GM19455 (cell line): ENCODE data around the gene PTMS.
A peak's percentile ranks its signal among the peaks of the same experiment; 100 is the strongest.

Experiments used
- ATAC-seq: cut with Tn5 transposase; IDR thresholded peaks from one replicate; pipeline ENCODE4 v1.9.1; 2021; ENCODE audit not compliant: unreplicated experiment

The PTMS gene

DNA sequence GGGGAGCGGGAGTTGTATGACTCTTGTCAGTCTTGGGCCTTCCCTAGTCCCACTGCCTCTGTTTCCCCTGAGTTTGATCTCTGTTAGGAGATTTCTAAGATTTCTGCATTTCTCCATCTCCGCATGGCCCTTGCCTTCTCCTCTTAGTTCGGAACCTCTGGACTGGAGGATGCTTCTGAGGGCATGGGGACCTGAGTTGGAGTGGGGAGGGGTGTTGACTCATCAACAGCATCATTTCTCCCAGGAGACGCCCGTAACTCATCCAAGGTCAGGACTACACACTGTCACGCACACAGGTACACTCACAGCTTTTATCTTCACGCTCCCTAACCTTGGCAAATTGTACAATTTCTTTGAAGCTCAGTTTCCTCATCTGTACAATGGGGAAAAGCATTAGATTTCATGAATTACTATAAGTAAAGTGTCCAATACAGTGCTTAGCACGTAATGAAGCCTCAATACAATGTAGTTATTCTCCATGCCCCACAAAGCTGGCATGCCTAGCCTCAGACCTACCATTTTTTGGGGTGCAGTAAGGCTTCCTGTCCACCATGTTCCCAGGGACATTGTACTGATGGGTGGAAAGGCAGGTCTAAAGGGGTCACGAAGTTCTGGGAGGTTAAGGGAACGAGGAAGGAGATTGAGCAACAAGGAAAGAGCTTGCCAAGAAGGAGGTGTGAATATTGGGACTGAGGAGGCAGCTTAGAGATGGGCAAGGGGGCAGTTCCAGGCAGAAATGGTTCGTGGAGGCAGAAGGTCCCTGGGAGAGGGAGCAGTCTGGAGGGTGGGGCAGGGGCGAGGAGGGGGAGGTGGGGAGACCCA lies 5.6 kb downstream of the PTMS start:
- no peak for ATAC-seq

DNA sequence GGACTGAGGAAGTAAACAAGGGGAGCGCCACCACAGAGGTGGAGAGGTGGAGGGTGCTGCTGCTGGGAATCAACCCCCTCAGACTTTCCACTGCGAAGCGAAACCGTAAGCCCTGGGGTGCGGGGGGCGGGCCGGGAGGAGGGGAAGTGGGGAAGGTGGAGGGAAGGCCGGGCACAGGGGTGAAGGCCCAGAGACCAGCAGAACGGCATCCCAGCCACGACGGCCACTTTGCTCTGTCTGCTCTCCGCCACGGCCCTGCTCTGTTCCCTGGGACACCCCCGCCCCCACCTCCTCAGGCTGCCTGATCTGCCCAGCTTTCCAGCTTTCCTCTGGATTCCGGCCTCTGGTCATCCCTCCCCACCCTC lies 6.2 kb downstream of the PTMS start, which contains the start of gene LAG3:
LAG3 (plus strand) TSS at position 190 of the 365 bp plus-strand sequence. CDS start 333 bp downstream, outside the sequence.
- ATAC-seq = no peak

DNA sequence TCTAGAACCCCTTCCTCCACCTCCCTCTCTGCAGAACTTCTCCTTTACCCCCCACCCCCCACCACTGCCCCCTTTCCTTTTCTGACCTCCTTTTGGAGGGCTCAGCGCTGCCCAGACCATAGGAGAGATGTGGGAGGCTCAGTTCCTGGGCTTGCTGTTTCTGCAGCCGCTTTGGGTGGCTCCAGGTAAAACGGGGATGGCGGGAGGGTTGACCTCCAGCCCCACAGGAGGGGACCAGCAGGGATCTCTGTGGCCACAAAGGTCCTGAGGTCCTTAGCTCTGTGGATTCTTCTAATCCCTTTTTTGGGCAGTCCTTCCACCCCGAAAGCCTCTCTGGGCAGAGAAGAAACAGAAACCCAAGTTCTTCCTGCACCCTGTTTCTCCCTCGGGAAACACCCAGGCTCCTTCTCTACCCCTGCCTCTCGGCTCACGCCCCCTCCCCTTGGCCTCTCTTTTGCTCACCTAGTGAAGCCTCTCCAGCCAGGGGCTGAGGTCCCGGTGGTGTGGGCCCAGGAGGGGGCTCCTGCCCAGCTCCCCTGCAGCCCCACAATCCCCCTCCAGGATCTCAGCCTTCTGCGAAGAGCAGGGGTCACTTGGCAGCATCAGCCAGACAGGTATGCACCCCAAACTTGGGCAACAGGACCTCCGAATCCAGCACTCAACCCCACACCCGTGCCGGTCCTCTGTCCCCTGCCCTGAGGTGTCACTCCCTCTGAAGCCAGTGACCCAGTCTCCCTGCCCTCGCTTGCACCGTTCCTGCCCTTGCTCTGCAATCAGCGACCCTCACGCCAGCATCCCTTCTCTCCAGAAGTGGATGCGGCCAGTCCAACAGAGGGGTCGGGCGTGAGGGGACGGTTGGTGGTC lies 6.8 kb downstream of the PTMS start:
- no peak for ATAC-seq

DNA sequence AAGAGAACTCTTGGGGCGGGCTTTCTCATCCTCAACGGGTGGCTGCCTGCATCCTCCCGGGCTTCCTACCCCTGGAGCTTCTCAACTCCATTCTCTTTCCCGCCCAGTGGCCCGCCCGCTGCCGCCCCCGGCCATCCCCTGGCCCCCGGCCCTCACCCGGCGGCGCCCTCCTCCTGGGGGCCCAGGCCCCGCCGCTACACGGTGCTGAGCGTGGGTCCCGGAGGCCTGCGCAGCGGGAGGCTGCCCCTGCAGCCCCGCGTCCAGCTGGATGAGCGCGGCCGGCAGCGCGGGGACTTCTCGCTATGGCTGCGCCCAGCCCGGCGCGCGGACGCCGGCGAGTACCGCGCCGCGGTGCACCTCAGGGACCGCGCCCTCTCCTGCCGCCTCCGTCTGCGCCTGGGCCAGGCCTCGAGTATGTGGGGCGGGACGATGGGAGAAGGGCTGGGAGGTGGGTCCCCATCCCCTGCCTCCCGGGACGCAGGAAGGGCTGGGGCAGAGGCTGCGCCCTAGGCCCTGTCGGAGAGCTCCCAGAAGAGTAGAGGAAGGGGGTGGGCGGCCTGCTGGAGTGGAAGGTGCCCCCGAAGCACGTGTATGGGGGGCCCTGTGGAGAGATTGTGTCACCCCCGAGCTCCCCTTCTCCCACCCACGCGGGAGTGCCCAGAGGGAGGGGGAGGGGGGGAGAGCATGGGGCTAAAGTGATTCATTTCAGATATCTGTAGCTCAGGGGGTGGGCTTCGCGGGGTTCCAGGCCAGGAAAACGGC lies 7.6 kb downstream of the PTMS start:
- ATAC-seq = no peak

DNA sequence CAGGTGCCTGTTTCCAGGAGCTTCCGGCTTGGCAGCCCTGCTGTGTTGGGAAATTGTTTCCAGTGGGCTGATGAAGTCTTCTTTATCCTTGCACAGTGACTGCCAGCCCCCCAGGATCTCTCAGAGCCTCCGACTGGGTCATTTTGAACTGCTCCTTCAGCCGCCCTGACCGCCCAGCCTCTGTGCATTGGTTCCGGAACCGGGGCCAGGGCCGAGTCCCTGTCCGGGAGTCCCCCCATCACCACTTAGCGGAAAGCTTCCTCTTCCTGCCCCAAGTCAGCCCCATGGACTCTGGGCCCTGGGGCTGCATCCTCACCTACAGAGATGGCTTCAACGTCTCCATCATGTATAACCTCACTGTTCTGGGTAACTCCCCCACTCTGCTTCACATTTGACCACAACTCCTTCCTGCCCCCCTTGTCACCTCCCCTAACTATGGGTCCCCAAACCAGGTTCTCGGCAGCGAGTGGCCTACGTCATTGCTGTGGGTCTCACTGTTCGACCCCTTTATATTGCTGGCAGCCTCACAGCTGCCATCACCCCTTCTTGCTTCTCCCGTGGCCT lies 8.4 kb downstream of the PTMS start:
- ATAC-seq = no peak

DNA sequence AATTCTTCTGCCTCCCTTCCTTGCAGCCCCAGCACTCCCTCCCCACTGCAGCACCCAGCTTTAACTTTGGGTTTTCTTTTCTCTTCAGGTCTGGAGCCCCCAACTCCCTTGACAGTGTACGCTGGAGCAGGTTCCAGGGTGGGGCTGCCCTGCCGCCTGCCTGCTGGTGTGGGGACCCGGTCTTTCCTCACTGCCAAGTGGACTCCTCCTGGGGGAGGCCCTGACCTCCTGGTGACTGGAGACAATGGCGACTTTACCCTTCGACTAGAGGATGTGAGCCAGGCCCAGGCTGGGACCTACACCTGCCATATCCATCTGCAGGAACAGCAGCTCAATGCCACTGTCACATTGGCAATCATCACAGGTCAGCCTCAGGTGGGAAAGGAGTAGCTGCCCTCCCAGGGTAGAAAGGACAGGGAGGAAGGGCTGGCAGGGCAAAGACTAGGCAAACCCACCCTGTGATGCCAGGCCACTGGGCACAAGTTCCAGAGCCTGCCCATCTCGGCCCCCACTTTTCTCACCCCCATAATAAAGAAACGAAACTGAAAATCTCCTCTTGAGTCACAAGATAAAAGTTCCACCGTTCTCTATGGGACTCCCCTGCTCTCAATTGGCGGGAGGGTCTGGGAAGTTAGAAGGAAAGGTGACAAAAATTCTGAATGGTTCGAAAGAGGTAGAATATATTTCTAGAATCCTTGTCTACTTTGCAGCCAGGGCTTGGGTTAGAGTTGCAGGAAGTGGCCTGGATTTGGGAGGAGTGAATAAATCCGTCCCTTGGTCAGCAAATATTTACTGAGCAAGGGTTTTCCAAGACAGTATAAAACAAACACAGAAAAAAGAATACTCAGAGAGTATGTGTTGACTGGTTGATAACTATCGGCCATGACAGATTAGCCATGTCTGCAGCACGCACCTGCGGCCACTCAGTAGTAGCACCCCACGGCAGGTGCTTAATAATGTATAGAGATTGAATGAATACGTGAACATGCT lies 9.3 kb downstream of the PTMS start:
- no peak for ATAC-seq

DNA sequence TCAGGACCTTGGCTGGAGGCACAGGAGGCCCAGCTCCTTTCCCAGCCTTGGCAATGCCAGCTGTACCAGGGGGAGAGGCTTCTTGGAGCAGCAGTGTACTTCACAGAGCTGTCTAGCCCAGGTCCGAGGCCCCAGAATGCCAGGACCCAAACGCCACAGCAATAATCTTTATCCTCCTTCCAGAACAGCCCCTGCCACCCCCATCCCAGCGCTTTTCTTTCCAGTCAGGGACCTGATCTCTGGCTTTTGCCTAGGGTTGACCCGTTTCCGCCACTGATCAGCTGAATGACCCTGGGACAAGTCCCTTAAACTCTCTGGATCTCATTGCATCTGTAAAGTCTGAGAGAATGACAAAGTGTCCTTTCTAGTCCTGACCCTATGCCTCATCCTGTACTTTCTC lies 11.2 kb downstream of the PTMS start:
- ATAC-seq = no peak

DNA sequence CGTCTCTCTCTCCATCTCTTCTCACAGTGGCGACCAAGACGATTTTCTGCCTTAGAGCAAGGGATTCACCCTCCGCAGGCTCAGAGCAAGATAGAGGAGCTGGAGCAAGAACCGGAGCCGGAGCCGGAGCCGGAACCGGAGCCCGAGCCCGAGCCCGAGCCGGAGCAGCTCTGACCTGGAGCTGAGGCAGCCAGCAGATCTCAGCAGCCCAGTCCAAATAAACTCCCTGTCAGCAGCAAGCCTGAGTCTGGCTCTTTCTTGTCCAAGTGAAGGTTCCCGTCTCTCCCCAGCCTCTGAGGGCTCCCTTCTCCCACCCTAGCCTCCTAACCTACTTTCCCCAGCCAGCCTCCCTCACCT lies 12.0 kb downstream of the PTMS start:
- no peak for ATAC-seq

DNA sequence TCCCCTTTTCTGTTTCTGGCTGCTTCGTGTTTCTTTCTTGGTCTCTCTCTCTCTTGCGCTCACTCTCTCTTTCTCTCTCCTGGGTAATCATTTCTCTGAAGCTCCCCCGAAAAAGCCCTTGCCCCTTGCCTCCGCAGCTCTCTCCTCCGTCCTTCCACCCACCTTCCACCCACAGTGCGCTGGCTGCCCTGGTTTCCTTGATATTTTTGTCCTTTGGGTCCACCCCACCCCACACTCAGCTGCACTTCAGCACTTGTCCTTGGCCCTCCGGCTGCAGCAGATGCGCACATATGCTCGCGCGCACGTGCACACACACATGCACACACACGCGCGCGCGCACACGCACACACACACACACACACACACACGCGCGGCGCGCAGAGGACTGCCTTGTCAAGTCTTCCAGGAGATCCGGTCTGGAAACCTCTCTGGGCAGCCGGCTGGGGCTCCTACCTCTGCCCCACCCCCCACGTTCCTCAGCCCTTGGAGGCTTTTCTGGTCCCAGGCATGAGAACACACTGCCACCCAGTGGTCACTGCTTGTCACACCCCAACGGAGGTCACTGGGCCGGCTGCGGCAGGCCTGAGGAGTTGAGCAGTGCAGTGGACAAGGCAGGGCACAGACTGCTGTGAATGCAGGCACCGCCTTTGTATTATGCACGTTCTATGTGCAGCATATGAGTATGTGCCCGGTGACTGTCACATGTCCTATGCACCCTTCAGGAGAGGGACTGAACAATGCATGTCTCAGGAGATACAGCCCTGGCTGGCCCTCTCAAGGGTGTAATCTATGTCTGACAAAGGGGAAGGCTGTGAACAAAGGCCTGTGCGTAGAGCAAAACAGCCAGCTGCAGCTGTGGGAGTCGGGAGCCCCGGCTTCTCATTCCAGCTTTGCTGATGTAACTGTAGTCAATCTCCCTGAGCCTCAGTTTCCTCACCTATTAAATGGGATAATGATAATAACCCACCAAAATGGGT lies 12.7 kb downstream of the PTMS start:
- ATAC-seq = peak; percentile 82

DNA sequence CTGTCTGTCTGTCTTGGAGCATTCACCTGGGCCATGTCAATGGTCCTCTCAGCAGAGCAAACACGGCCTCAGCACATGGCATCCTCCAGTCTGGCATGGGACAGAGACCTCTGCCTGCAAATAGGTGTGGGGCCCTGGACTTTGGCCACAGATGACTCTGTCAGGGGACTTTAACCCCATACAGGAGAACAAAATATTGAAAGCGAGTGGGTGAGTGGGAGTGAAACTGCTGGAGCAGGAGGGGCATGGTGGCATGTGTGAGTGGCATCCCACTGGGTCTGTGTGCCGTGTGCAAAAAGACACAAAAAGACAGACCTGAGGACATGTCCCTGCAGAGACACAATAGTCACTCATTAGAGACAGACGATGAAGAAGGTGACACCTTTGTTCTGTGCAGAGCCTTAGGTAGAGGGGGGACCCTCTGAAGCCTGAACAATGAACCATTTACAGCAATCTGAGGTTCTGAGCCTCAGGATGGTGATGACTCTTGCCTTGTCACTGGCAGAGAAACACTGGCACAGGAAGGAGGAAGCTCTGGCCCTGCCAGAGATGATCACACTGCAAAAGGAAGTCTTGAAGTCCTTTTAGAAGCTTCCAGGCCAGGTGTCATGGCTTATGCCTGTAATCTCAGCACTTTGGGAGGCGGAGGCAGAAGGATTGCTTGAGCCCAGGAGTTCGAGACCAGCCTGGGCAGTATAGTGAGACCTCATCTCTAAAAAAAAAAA lies 13.7 kb downstream of the PTMS start:
- ATAC-seq = no peak

DNA sequence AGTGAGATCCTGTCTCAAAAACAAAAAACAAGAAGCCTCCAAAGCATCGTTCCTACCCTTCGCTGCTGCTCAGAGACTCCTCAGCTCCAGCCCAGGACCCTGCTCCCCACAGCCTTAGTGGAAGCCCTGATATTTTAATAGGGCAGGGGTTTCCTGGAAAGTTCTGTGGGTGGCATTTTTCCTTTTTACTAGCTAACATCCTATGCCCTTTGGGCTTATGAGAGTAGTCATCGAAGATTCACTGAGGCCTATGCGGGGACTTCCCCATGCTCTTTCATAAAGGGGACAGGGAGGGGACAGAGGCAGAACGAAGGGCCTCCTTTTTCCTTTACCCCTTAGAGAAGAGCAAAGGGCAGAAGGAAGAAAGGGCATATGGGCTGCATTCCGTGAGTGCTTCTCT lies 14.4 kb downstream of the PTMS start:
- ATAC-seq = no peak

DNA sequence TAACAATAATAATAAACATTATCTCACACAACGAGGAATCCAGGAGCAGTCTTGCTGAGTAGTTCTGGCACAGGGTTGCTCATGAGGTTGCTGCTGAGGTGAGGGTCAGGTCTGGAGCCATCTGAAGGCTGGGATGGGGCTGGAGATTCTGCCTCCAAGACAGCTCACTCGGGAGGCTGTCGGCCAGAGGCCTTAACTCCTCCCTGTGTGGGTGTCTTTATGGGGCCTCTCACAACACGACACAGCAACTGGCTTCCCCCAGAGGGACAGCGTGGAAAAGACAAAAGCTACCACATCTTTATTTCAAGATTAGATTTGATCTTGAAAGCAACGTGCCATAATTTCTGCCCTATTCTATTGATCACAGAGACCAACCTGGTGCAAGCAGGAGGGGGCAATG lies 16.0 kb downstream of the PTMS start:
- no peak for ATAC-seq

DNA sequence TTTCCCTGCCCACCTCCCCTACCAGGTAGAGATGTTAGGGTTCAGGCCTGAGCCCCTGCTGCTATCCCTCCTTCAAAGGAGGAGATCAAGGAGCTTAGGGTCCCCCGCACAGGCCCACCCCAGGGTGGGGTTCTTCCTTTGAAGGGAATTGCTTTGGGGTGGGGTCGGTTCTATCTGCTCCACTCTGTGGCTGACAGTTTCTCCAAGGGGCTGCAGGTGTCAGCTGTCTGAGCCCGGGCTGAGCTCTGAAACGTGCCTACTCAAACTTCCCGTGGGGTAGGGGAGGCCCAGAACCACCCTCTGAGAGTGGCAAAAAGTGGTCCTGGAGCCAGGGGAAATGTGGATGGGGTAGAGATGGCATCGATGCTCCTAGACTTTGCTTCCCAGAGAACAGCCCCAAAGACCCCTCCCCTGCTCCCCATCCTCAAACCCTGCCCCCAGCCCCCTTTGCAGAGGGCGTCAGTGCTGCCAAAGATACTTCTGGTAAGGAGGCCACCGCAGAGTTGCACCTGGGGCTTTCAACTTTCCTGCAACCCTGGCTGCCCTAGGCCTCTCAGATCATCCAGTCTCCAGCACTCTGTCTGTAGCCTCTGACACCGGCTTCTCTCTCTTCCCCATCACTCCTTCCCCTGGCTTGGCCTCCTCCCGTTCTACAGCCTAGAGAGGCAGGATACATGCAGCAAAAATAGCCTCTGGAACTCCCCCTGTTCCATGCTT lies 16.8 kb downstream of the PTMS start:
- no peak for ATAC-seq

DNA sequence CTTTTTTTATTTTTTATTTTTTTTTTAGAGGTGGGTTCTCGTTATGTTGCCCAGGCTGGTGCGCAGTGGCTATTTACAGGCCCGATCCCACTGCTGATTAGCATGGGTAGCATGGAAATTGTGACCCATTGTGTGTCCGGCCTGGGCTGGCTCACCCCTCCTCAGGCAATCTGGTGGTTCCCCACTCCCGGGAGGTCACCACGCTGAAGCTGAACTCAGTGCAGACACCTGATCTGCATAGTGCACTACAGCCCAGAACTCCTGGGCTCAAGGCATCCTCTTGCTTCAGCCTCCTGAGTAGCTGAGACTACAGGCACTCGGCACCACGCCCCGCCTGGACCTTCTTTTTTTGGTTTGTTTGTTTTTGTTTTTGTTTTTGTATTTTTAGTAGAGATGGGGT lies 17.7 kb downstream of the PTMS start:
- ATAC-seq = no peak

DNA sequence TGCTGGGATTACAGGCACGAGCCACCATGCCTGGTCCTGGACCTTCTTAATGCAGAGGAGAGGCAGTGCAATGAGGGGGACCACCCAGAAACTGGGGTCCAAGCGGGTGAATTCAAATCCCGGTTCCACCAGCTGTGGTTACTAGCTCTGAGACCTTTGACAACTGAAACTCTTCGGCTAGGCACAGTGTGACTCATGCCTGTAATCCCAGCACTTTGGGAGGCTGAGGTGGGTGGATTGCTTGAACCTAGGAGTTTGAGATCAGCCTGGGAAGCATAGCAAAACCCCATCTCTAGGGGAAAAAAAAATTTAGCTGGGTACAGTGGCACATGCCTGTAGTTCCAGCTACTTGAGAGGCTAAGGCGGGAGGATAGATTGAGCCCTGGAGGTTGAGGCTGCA lies 18.1 kb downstream of the PTMS start:
- ATAC-seq = no peak

DNA sequence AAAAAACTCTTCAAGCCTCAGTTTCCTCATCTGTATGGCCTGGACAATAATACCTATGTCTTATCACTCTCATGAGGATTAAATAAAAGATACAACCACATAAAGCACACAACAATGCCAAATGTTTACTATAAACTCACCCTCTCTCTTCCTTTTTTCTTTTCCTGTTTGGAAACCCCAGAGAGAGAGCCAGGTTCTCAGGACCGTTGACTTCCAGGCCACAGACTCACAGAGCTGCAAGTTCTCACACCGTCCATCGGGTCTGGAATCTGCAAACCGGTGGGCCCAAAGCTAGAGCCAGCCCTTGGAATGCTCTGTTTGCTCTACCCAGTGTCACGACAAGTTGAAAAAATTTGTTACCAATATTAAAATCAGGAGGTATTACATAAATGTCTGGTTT lies 18.6 kb downstream of the PTMS start:
- no peak for ATAC-seq

DNA sequence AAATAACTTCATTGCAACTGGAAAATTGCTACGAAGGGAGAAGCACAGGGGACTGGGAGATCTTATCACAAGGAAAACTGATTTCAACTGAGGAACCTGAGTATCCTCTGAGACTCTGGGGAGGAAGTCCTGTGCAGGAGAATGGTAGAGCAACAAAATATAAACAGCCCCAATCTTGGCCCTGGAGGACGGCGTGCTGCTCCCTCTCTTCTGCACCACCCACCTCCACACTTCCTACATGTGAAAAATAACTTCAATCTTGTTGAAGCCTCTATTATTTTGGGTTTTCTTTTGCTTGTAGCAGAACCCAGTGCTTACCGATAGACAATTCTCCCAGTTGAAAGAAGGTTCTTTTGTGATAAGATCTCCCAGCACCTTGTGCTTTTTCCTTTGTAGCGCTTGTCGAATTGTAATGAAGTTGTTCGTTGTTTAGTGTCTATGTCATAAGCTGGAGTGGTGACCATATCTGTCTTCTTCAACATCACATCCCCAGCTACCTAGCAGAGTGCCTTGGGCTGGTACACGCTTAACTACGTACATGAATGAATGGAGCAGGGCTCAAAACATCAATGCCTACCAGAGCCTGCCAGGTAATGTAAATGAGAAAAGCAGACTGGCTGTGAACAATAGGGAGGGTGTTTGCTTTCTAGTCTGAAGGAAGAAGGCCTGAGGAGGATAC lies 20.4 kb downstream of the PTMS start:
- ATAC-seq = no peak
